Mucosa of stomach (tissue), 1 donor: ENCODE measurements around the gene UNG.
"Not testable (repeated sequence)": the region's sequence is repeated elsewhere in the genome, so short reads cannot be mapped to it uniquely, and the experiment has no call there.

Experiments
- H3K27me3 ChIP-seq: one replicate; pipeline ENCODE4 v1.7.0; 2013; ENCODE audit warnings: mild to moderate bottlenecking, low read length; ENCODE audit not compliant: control insufficient read depth, insufficient read depth
- H3K36me3 ChIP-seq: one replicate; pipeline ENCODE4 v1.7.0; 2013; ENCODE audit warnings: low read length; ENCODE audit not compliant: control insufficient read depth, insufficient read depth
- H3K4me1 ChIP-seq: one replicate; pipeline ENCODE4 v1.7.0; 2013; ENCODE audit warnings: mild to moderate bottlenecking, low read length; ENCODE audit not compliant: control insufficient read depth, insufficient read depth
- H3K4me3 ChIP-seq: one replicate; pipeline ENCODE4 v1.7.0; 2013; ENCODE audit warnings: low read length
- H3K9ac ChIP-seq: one replicate; pipeline ENCODE4 v1.7.0; 2013; ENCODE audit warnings: mild to moderate bottlenecking, low read length, moderate library complexity
- H3K9me3 ChIP-seq: one replicate; pipeline ENCODE4 v1.7.0; 2013; ENCODE audit warnings: mild to moderate bottlenecking, low read length, moderate library complexity; ENCODE audit not compliant: control insufficient read depth
- donor health status: Pancreatic carcinoma.

UNG gene

GRCh38 chr12:109127533-109128242, 30.3 kb downstream of the UNG start:
- no peaks in the 10 kb centered on the region for H3K27me3 ChIP-seq
- H3K4me1 ChIP-seq, result no peaks in the 10 kb centered on the region
- no peak overlapping the region for H3K9ac ChIP-seq
- H3K9me3 ChIP-seq, result no peaks in the 10 kb centered on the region
- no peaks in the 10 kb centered on the region for H3K36me3 ChIP-seq
- no peak overlapping the region for H3K4me3 ChIP-seq

GRCh38 chr12:109130297-109131153, 33.1 kb downstream of the UNG start:
- Histone ChIP-seq H3K4me1 (no peaks in the 10 kb centered on the region), H3K36me3 (no peaks in the 10 kb centered on the region), H3K4me3 (no peak overlapping the region), H3K27me3 (no peaks in the 10 kb centered on the region), H3K9me3 (no peaks in the 10 kb centered on the region), H3K9ac (no peak overlapping the region)

DNA sequence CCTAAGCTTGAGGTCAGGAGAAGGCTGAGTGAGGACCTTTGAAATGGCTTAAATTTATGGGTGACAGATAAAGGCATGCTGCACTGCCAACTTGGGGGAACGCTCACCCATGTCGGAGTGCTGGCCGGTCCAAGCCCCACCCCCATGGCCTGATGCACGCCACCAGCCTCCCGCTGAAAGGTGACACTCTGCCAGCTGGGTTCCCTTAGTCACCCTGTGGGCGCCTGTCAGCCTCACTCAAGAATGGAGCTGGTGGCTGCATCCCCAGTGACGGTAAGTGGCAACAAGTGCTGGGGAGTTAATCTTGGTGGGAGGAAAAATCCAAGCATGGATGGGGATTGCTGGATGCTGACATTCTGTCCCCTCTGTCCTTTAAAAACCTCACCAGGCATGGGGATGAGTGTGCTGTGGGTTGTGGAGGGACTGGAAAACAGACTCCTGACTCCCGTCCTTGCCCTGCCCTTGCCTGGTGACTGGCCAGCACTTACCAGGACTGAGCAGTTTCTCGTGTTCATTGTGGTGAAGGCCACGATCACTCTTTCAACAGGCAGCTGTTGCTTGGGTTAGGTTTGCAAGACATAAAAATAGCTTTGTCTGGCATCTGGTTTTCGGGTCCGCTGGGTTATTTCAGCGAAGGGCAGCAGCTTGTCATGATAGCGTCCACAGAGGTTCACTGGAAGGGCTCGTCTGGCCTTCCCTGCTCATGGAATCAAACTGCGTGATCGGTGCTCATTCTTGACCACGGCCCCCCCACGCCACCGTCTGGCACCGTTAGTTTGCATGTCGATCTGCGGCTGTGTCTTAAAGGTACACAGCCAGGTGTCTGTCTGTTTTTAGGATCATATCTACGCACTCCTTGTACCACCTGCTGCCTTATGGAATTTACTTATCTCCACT, 34.0 kb downstream of the UNG start:
- no peaks in the 10 kb centered on the region for H3K36me3 ChIP-seq
- H3K4me3 ChIP-seq, result no peak overlapping the region
- no peak overlapping the region for H3K9ac ChIP-seq
- no peaks in the 10 kb centered on the region for H3K27me3 ChIP-seq
- no peaks in the 10 kb centered on the region for H3K9me3 ChIP-seq
- no peaks in the 10 kb centered on the region for H3K4me1 ChIP-seq

DNA sequence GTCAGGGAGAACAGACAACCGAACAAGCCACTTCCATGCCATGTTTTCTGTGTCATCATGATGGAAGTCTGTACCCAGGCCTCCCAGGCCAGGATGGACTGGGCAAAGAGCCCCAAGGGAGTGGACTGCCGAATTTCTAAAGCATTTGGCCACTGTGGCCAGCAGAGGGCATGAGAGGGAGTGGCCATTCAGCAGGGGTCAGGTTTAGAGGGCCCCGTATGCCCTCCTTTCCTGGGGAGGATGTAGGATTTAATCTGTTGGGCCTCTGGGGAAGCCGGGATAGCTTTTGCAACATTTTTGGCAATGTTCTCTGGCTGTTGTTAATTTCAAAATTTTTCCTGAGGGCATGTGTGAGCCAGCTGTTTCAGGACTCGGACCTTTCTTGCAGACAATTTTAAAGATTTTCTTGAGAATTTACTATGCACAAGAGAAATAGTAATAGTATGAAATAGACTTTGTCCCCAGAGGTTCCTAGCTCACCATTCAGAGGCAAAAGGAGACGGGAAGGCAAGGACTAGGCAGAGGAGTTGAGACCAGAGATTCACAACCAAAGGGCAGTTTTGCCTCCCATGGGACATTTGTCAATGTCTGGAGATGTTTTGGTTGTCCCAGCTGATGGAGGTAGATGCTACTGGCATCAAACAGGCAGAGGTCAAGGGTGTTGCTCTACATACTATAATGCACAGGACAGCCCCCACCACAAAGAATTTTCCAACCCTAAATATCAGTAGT, 37.0 kb downstream of the UNG start:
- no peak overlapping the region for H3K9ac ChIP-seq
- H3K4me3 ChIP-seq, result no peak overlapping the region
- H3K4me1 ChIP-seq, result no peaks in the 10 kb centered on the region
- H3K36me3 ChIP-seq, result no peaks in the 10 kb centered on the region
- no peaks in the 10 kb centered on the region for H3K9me3 ChIP-seq
- no peaks in the 10 kb centered on the region for H3K27me3 ChIP-seq

DNA sequence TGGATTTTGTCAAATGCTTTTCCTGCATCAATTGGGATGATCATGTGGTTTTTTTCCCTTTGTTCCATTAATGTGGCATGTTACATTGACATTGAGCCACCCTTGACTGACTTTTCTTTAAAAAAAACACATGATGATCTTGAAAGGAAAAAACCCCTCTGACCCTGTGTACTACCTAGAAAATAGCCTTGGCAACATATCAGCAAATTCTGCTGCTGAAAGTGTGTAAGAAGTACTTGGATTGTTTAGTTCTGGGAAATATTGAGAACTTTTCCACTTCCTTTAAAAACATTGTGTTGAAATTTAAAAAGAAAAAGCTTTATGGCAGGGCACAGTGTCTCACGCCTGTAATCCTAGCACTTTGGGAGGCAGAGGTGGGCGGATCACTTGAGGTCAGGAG, 39.7 kb downstream of the UNG start:
- Histone ChIP-seq H3K27me3 (no peaks in the 10 kb centered on the region), H3K9ac (no peak overlapping the region), H3K4me1 (no peaks in the 10 kb centered on the region), H3K4me3 (no peak overlapping the region), H3K36me3 (no peaks in the 10 kb centered on the region), H3K9me3 (no peaks in the 10 kb centered on the region)

DNA sequence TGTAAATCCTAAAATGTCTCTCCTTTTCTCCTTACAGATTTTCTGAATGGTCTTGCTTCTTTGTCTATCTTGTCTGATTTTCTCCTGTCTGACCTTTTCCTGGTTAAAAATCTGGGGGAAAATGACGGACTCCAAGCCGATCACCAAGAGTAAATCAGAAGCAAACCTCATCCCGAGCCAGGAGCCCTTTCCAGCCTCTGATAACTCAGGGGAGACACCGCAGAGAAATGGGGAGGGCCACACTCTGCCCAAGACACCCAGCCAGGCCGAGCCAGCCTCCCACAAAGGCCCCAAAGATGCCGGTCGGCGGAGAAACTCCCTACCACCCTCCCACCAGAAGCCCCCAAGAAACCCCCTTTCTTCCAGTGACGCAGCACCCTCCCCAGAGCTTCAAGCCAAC, 42.0 kb downstream of the UNG start:
- no peak overlapping the region for H3K4me3 ChIP-seq
- no peaks in the 10 kb centered on the region for H3K36me3 ChIP-seq
- peaks cover 8% of the 10 kb centered on the region for H3K4me1 ChIP-seq
- no peaks in the 10 kb centered on the region for H3K27me3 ChIP-seq
- no peak overlapping the region for H3K9ac ChIP-seq
- H3K9me3 ChIP-seq, result no peaks in the 10 kb centered on the region

DNA sequence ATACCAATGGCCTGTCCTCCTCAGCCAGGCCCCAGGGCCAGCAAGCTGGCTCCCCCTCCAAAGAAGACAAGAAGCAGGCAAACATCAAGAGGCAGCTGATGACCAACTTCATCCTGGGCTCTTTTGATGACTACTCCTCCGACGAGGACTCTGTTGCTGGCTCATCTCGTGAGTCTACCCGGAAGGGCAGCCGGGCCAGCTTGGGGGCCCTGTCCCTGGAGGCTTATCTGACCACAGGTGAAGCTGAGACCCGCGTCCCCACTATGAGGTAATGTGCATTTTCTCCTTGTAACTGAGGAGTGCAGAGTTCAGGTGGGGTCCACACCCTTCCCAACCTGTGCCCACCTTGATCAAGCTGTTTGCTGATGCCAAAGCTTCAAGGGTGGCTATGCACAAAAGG, 42.4 kb downstream of the UNG start:
- no peak overlapping the region for H3K9ac ChIP-seq
- no peak overlapping the region for H3K4me3 ChIP-seq
- peaks cover 11% of the 10 kb centered on the region for H3K4me1 ChIP-seq
- no peaks in the 10 kb centered on the region for H3K9me3 ChIP-seq
- H3K36me3 ChIP-seq, result no peaks in the 10 kb centered on the region
- H3K27me3 ChIP-seq, result no peaks in the 10 kb centered on the region

DNA sequence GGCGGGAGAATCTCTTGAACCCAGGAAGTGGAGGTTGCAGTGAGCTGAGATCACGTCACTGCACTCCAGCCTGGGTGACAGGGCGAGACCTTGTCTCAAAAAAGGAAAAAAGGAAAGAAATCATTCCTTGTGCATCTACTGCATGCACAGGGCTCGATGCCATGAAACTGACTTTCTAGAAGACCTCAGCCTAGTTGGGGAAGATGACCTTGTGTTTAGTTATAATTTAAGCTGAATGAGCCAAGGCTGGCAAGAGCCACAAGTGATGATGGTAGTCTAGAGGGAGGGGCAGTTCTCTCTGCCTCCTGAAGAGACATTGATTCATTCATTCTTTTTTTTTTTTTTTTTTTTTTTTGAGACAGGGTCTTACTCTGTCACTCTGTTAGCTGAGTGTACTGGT, 43.2 kb downstream of the UNG start:
- H3K4me3 ChIP-seq, result no peak overlapping the region
- H3K4me1 ChIP-seq, result peaks cover 16% of the 10 kb centered on the region
- H3K9ac ChIP-seq, result no peak overlapping the region
- H3K36me3 ChIP-seq, result no peaks in the 10 kb centered on the region
- no peaks in the 10 kb centered on the region for H3K9me3 ChIP-seq
- H3K27me3 ChIP-seq, result no peaks in the 10 kb centered on the region

- no peaks in the 10 kb centered on the region for H3K9me3 ChIP-seq
- H3K9ac ChIP-seq, result no peak overlapping the region
- no peaks in the 10 kb centered on the region for H3K27me3 ChIP-seq
- H3K4me3 ChIP-seq, result no peak overlapping the region
- peaks cover 23% of the 10 kb centered on the region for H3K4me1 ChIP-seq
- no peaks in the 10 kb centered on the region for H3K36me3 ChIP-seq
Observed at GRCh38 chr12:109144224-109144623, 46.8 kb downstream of the UNG start.

DNA sequence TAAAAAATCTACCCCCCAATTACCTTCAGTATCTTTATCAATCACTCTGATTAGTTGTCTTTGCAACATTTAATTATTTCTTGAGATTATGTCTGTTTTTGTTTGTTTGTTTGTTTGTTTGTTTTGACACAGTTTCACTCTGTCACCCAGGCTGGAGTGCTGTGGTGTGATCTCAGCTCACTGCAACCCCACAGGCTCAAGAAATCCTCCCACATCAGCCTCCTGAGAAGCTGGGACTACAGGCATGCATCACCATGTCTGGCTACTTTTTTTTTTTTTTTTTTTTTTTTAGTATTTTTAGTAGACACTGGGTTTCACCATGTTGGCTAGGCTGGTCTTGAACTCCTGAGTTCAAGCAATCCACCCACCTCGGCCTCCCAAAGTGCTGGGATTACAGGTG, 49.7 kb downstream of the UNG start:
- not testable (repeated sequence) for H3K4me3 ChIP-seq, H3K9ac ChIP-seq, H3K36me3 ChIP-seq, H3K27me3 ChIP-seq, H3K9me3 ChIP-seq
- H3K4me1 ChIP-seq, result peaks cover 23% of the 10 kb centered on the region

- Histone ChIP-seq H3K27me3 (no peaks in the 10 kb centered on the region), H3K36me3 (no peaks in the 10 kb centered on the region), H3K9me3 (no peaks in the 10 kb centered on the region), H3K4me1 (peaks cover 20% of the 10 kb centered on the region), H3K9ac (no peak overlapping the region), H3K4me3 (no peak overlapping the region)
Observed at GRCh38 chr12:109147954-109148353, 50.6 kb downstream of the UNG start.
